Ectodermal cell (in vitro differentiated cells): Measurements from ENCODE around the gene DHRS4L2.
"Not testable (repeated sequence)": the region's sequence is repeated elsewhere in the genome, so short reads cannot be mapped to it uniquely, and the experiment has no call there.

Experiments used
- H3K27ac ChIP-seq: 2 replicates; pipeline ENCODE4 v1.7.0; 2013; ENCODE audit warnings: mild to moderate bottlenecking, low read depth, low read length; ENCODE audit not compliant: insufficient read depth, poor library complexity, severe bottlenecking
- H3K27me3 ChIP-seq: 2 replicates; pipeline ENCODE4 v1.7.0; 2013; ENCODE audit warnings: mild to moderate bottlenecking, low read length; ENCODE audit not compliant: insufficient read depth, control insufficient read depth, poor library complexity, severe bottlenecking
- H3K36me3 ChIP-seq: one replicate; pipeline ENCODE4 v1.7.0; 2013; ENCODE audit warnings: low read length; ENCODE audit not compliant: control insufficient read depth, insufficient read depth
- H3K4me1 ChIP-seq: one replicate; pipeline ENCODE4 v1.7.0; 2013; ENCODE audit warnings: low read length; ENCODE audit not compliant: control insufficient read depth, insufficient read depth
- H3K4me3 ChIP-seq: 2 replicates; pipeline ENCODE4 v1.7.0; 2013; ENCODE audit warnings: low read depth, low read length, control low read depth; ENCODE audit not compliant: insufficient read depth
- H3K9me3 ChIP-seq: 2 replicates; pipeline ENCODE4 v1.7.0; 2013; ENCODE audit warnings: mild to moderate bottlenecking, low read length, moderate library complexity; ENCODE audit not compliant: control insufficient read depth
- WGBS, 2 experiments: methylation state at CpG; one replicate each; pipeline ENCODE4 v1.1.7; 2013; ENCODE audit warnings: missing lambda C conversion rate in 2 of 2; 5-methylcytosine and 5-hydroxymethylcytosine counted together

The DHRS4L2 gene

GRCh38 chr14:23973178-23973577, 15.6 kb upstream of the DHRS4L2 start:
- H3K27ac ChIP-seq, H3K4me3 ChIP-seq, H3K4me1 ChIP-seq, H3K36me3 ChIP-seq, H3K27me3 ChIP-seq, H3K9me3 ChIP-seq: not testable (repeated sequence)
- 80 to 82% methylated on average over 8 of the region's 8 CpGs for WGBS, 2 experiments

GRCh38 chr14:23974041-23974440, 14.7 kb upstream of the DHRS4L2 start:
- not testable (repeated sequence) for H3K4me3 ChIP-seq, H3K9me3 ChIP-seq, H3K27me3 ChIP-seq

GRCh38 chr14:23977208-23977607, 11.5 kb upstream of the DHRS4L2 start:
- not testable (repeated sequence) for H3K9me3 ChIP-seq, H3K27ac ChIP-seq, H3K36me3 ChIP-seq, H3K27me3 ChIP-seq, H3K4me3 ChIP-seq, H3K4me1 ChIP-seq
- 0 to 55% methylated on average over 1 of the region's 2 CpGs for WGBS, 2 experiments

More at GRCh38 chr14:23974041-23974440, 14.7 kb upstream of the DHRS4L2 start:
- H3K27ac ChIP-seq, H3K36me3 ChIP-seq, H3K4me1 ChIP-seq: not testable (repeated sequence)

GRCh38 chr14:23981951-23982813, 6.5 kb upstream of the DHRS4L2 start:
- H3K4me3 ChIP-seq, H3K27ac ChIP-seq, H3K36me3 ChIP-seq, H3K27me3 ChIP-seq, H3K9me3 ChIP-seq, H3K4me1 ChIP-seq: not testable (repeated sequence)
- WGBS, 2 experiments = 85 to 91% methylated on average over 9 of the region's 10 CpGs

GRCh38 chr14:23984891-23985602, 3.7 kb upstream of the DHRS4L2 start:
- Histone ChIP-seq H3K9me3 (no peaks in the 10 kb centered on the region), H3K4me1 (no peaks in the 10 kb centered on the region), H3K36me3 (no peaks in the 10 kb centered on the region), H3K27me3 (no peaks in the 10 kb centered on the region), H3K27ac (no peak overlapping the region), H3K4me3 (no peak overlapping the region)
- 86 to 89% methylated on average over 4 of the region's 4 CpGs for WGBS, 2 experiments

- 81 to 82% methylated on average over 6 of the region's 6 CpGs for WGBS, 2 experiments
Observed at GRCh38 chr14:23988223-23988606, 514 bp upstream of the DHRS4L2 start.

GRCh38 chr14:23989734-23990445, 1.2 kb downstream of the DHRS4L2 start:
- not testable (repeated sequence) for H3K27ac ChIP-seq, H3K9me3 ChIP-seq, H3K4me1 ChIP-seq, H3K36me3 ChIP-seq, H3K4me3 ChIP-seq, H3K27me3 ChIP-seq
- WGBS, 2 experiments = 91 to 95% methylated on average over 19 to 21 of the region's 21 CpGs

More at GRCh38 chr14:23988223-23988606, 514 bp upstream of the DHRS4L2 start:
- not testable (repeated sequence) for H3K27me3 ChIP-seq, H3K27ac ChIP-seq, H3K4me3 ChIP-seq, H3K9me3 ChIP-seq, H3K36me3 ChIP-seq, H3K4me1 ChIP-seq

GRCh38 chr14:23990961-23991360, 2.2 kb downstream of the DHRS4L2 start:
- not testable (repeated sequence) for H3K4me1 ChIP-seq, H3K27me3 ChIP-seq, H3K36me3 ChIP-seq, H3K27ac ChIP-seq, H3K4me3 ChIP-seq, H3K9me3 ChIP-seq
- WGBS, 2 experiments = 94 to 95% methylated on average over 1 of the region's 1 CpG

- not testable (repeated sequence) for H3K27me3 ChIP-seq, H3K36me3 ChIP-seq, H3K4me3 ChIP-seq, H3K4me1 ChIP-seq, H3K9me3 ChIP-seq, H3K27ac ChIP-seq
- 91 to 94% methylated on average over 3 of the region's 3 CpGs for WGBS, 2 experiments
Observed at GRCh38 chr14:23993042-23993441, 4.3 kb downstream of the DHRS4L2 start.

GRCh38 chr14:23996009-23996408, 7.3 kb downstream of the DHRS4L2 start:
- not testable (repeated sequence) for H3K36me3 ChIP-seq, H3K27ac ChIP-seq, H3K9me3 ChIP-seq, H3K27me3 ChIP-seq, H3K4me3 ChIP-seq, H3K4me1 ChIP-seq
